SK-N-SH (cell line): Measurements from ENCODE around the gene MYO1E. TPM values are rescaled to one million over a fixed set of nuclear protein-coding genes. Genes with fewer than 3 reads are reported as not detected.

Experiments
- CTCF ChIA-PET: fragments of 300-600, 350-600 bp; formaldehyde crosslinking; extraction: SDS; loops from one replicate; lab custom pipeline; 2021; lab: Yijun Ruan, JAX
- POLR2A ChIA-PET: fragments of 350-600 bp; sonication (Branson Sonifier 250); formaldehyde crosslinking; extraction: SDS; loops from one replicate; lab custom pipeline; 2020; ENCODE audit warnings: antibody characterized with exemption, inconsistent platforms; lab: Yijun Ruan, JAX
- DNase-seq: peaks from one replicate; pipeline ENCODE4 v3.0.0; 2012
- H2AFZ ChIP-seq: fragments of 200-600 bp; sonication (generic); 2 replicates; pipeline ENCODE4 v1.8.1; 2016; ENCODE audit warnings: antibody characterized with exemption, mild to moderate bottlenecking, low read depth
- H3F3A ChIP-seq: fragments of 200-600 bp; sonication (generic); replicated peaks from 2 replicates; pipeline ENCODE3; 2016; ENCODE audit warnings: antibody characterized with exemption, mild to moderate bottlenecking; ENCODE audit not compliant: insufficient read depth
- H3K27ac ChIP-seq, 2 experiments: fragments of 200-500 bp in 1 of 2; fragments of 200-600 bp in 1 of 2; sonication (Bioruptor generic) in 1 of 2; sonication (generic), shearing (Covaris generic) in 1 of 2; 2 replicates each; pipeline versions ENCODE4 v1.5.1 to v1.6.1; 2014 to 2016; ENCODE audit warnings: low read depth in 2 of 2, inconsistent platforms in 1 of 2, low read length in 1 of 2, mild to moderate bottlenecking in 1 of 2, mixed read lengths in 1 of 2
- H3K27me3 ChIP-seq: fragments of 200-600 bp; sonication (generic), shearing (Covaris generic); 2 replicates; pipeline ENCODE4 v1.6.1; 2016; ENCODE audit warnings: mixed run types; ENCODE audit not compliant: insufficient read depth
- H3K36me3 ChIP-seq, 2 experiments: fragments of 200-500 bp in 1 of 2; fragments of 200-600 bp in 1 of 2; sonication (Bioruptor generic) in 1 of 2; sonication (generic) in 1 of 2; replicated peaks in 1 of 2; 2 replicates each; pipeline versions ENCODE3 to v1.5.1; 2014 to 2016; ENCODE audit warnings: low read length in 1 of 2, mild to moderate bottlenecking in 1 of 2; ENCODE audit not compliant: insufficient read depth in 2 of 2, control insufficient read depth in 1 of 2
- H3K4me1 ChIP-seq, 2 experiments: fragments of 200-500 bp in 1 of 2; fragments of 200-600 bp in 1 of 2; sonication (Bioruptor generic) in 1 of 2; sonication (generic), shearing (Covaris generic) in 1 of 2; 2 replicates each; pipeline versions ENCODE4 v1.5.1 to v1.6.1; 2014 to 2016; ENCODE audit warnings: low read depth in 1 of 2, low read length in 1 of 2, mixed run types in 1 of 2; ENCODE audit not compliant: insufficient read depth in 2 of 2, control insufficient read depth in 1 of 2
- H3K4me2 ChIP-seq: fragments of 200-600 bp; sonication (generic), shearing (Covaris generic); 2 replicates; pipeline ENCODE4 v1.6.1; 2017; ENCODE audit warnings: mixed run types
- H3K4me3 ChIP-seq, 2 experiments: fragments of 200-500 bp in 1 of 2; fragments of 200-600 bp in 1 of 2; sonication (Bioruptor generic) in 1 of 2; sonication (generic), shearing (Covaris generic) in 1 of 2; 2 replicates each; pipeline versions ENCODE4 v1.5.1 to v1.8.1; 2014 to 2016; ENCODE audit warnings: low read depth in 2 of 2, inconsistent platforms in 1 of 2, low read length in 1 of 2, mild to moderate bottlenecking in 1 of 2, mixed read lengths in 1 of 2, moderate library complexity in 1 of 2
- H3K79me2 ChIP-seq: fragments of 200-600 bp; sonication (generic); 2 replicates; pipeline ENCODE4 v1.8.1; 2017; ENCODE audit warnings: mild to moderate bottlenecking; ENCODE audit not compliant: insufficient read depth
- H3K9ac ChIP-seq: fragments of 200-600 bp; sonication (generic); 2 replicates; pipeline ENCODE4 v1.6.1; 2017; ENCODE audit warnings: mixed run types
- H3K9me2 ChIP-seq: fragments of 200-600 bp; sonication (generic); 2 replicates; pipeline ENCODE4 v1.6.1; 2017; ENCODE audit warnings: mixed run types
- H3K9me3 ChIP-seq: fragments of 200-600 bp; sonication (generic); 2 replicates; pipeline ENCODE4 v1.6.1; 2017; ENCODE audit warnings: mixed run types, mild to moderate bottlenecking, moderate library complexity
- H4K20me1 ChIP-seq: fragments of 200-600 bp; sonication (generic); 2 replicates; pipeline ENCODE4 v1.6.1; 2017; ENCODE audit warnings: mild to moderate bottlenecking, mixed run types; ENCODE audit not compliant: insufficient read depth
- CTCF ChIP-seq: fragments of 200-600 bp; sonication (generic); IDR thresholded peaks from 2 replicates; pipeline ENCODE4 v1.6.1; 2017; ENCODE audit warnings: antibody characterized with exemption, mild to moderate bottlenecking, moderate library complexity
- ELF1 ChIP-seq: IDR thresholded peaks from 2 replicates; pipeline ENCODE4 v1.4.0; 2012
- EP300 ChIP-seq, 2 experiments: IDR thresholded peaks; 2 replicates each; pipeline versions ENCODE4 v1.4.0 to v1.6.1; 2012; ENCODE audit warnings: borderline replicate concordance in 1 of 2, low read depth in 1 of 2, low read length in 1 of 2
- FOSL2 ChIP-seq: IDR thresholded peaks from 2 replicates; pipeline ENCODE4 v1.4.0; 2012; ENCODE audit warnings: low read depth, mild to moderate bottlenecking, moderate library complexity, borderline replicate concordance
- FOXJ3 ChIP-seq: sonication (generic); formaldehyde crosslinking; IDR thresholded peaks from 2 replicates; pipeline ENCODE4 v1.5.1; 2020; ENCODE audit warnings: mild to moderate bottlenecking, missing genetic modification reagents
- FOXM1 ChIP-seq: IDR thresholded peaks from 2 replicates; pipeline ENCODE4 v1.4.0; 2012; ENCODE audit warnings: low read depth, mild to moderate bottlenecking
- GABPA ChIP-seq: IDR thresholded peaks from 2 replicates; pipeline ENCODE4 v1.4.0; 2012; ENCODE audit warnings: low read depth, mild to moderate bottlenecking
- IRF3 ChIP-seq: fragments of 150-350 bp; IDR thresholded peaks from 2 replicates; pipeline ENCODE4 v1.6.1; 2016; ENCODE audit warnings: mild to moderate bottlenecking, low read depth, low read length
- MEF2A ChIP-seq: IDR thresholded peaks from 2 replicates; pipeline ENCODE4 v1.4.0; 2012; ENCODE audit warnings: low read depth, borderline replicate concordance
- PBX3 ChIP-seq: IDR thresholded peaks from 2 replicates; pipeline ENCODE4; 2012
- RCOR1 ChIP-seq: fragments of 150-350 bp; IDR thresholded peaks from 2 replicates; pipeline ENCODE4 v1.6.1; 2017; ENCODE audit warnings: antibody characterized with exemption, low read length
- REST ChIP-seq: IDR thresholded peaks from 2 replicates; pipeline ENCODE4 v1.6.1; 2012; ENCODE audit warnings: mild to moderate bottlenecking, low read depth, low read length, moderate library complexity
- RXRA ChIP-seq: IDR thresholded peaks from 2 replicates; pipeline ENCODE4 v1.4.0; 2012; ENCODE audit warnings: low read depth, mild to moderate bottlenecking, borderline replicate concordance
- SIN3A ChIP-seq: IDR thresholded peaks from 2 replicates; pipeline ENCODE4 v1.6.1; 2012; ENCODE audit warnings: low read depth, mild to moderate bottlenecking, low read length, moderate library complexity, borderline replicate concordance
- SMC3 ChIP-seq: IDR thresholded peaks from 2 replicates; pipeline ENCODE4 v1.6.1; 2012; ENCODE audit warnings: low read depth, low read length, improper control_type of control experiment
- TAF1 ChIP-seq: IDR thresholded peaks from 2 replicates; pipeline ENCODE4 v1.6.1; 2012; ENCODE audit warnings: low read depth, mild to moderate bottlenecking, low read length, moderate library complexity, borderline replicate concordance
- TCF12 ChIP-seq: IDR thresholded peaks from 2 replicates; pipeline ENCODE4 v1.4.0; 2012
- USF2 ChIP-seq: fragments of 150-350 bp; IDR thresholded peaks from 2 replicates; pipeline ENCODE4 v1.6.1; 2017; ENCODE audit warnings: antibody characterized with exemption, low read length, low read depth, borderline replicate concordance
- YY1 ChIP-seq: IDR thresholded peaks from 2 replicates; pipeline ENCODE4 v1.4.0; 2012; ENCODE audit warnings: low read depth, mild to moderate bottlenecking
- WGBS: methylation state at CpG from one replicate; pipeline ENCODE4 v1.1.6; 2017; ENCODE audit warnings: low lambda C conversion rate; 5-methylcytosine and 5-hydroxymethylcytosine counted together
- polyA plus RNA-seq, 3 experiments: library from polyadenylated mRNA; depleted of rRNA; stranded (reverse); fragments of >200 nt; gene quantifications; 2 replicates each; pipeline ENCODE4 v1.2.3, GENCODE V29; 2012

MYO1E gene
- polyA plus RNA-seq, 1 of the 3 experiments (the other 2 are of a cell fraction): 9.7 TPM

- peaks cover 6% of the 10 kb centered on the region for H3F3A ChIP-seq
- no peaks in the 10 kb centered on the region for H3K27me3 ChIP-seq
- WGBS: 95% methylated on average over 9 of the region's 9 CpGs
- no peak for TF ChIP-seq RCOR1
- no peak for TF ChIP-seq TAF1
- no peak for TF ChIP-seq REST
- no peak for TF ChIP-seq USF2
- no peak for TF ChIP-seq MEF2A
- TF ChIP-seq PBX3: no peak
- no peak for TF ChIP-seq EP300 (IDR thresholded peaks at IDR 0.05; ENCODE audit: borderline replicate concordance in 1 of 2, low read depth in 1 of 2, low read length in 1 of 2)
- no peak for TF ChIP-seq TCF12
- no peak for TF ChIP-seq GABPA
- TF ChIP-seq, all 33 proteins: peak for 0
- Histone ChIP-seq H3K4me1 (no peaks in the 10 kb centered on the region), H3K9me2 (no peaks in the 10 kb centered on the region), H3K9me3 (no peaks in the 10 kb centered on the region), H3K4me2 (no peak overlapping the region), H3K4me3 (no peak overlapping the region), H4K20me1 (no peaks in the 10 kb centered on the region; the same call in 1 of the 2 replicates), H3K27ac (no peak overlapping the region), H3K79me2 (no peaks in the 10 kb centered on the region), H3K9ac (no peak overlapping the region), H3K36me3 (peaks cover 16 to 36% of the 10 kb centered on the region in 2 experiments), H2AFZ (no peak overlapping the region)
- CTCF ChIA-PET: interaction anchor here (0.9 kb wide), 1 partner anchor 353 kb away, joined by 3 read pairs; no protein-coding TSS in a partner anchor
- DNase-seq: no peak
- POLR2A ChIA-PET: no interaction called here
Measured at GRCh38 chr15:59140422-59141226, 232.0 kb downstream of the MYO1E start.

- no peaks in the 10 kb centered on the region; the same call in 1 of the 2 replicates for H4K20me1 ChIP-seq
- no peaks in the 10 kb centered on the region for H3K27me3 ChIP-seq
- peaks cover 30 to 56% of the 10 kb centered on the region in 2 experiments for H3K36me3 ChIP-seq
- no peaks in the 10 kb centered on the region for H3K9me3 ChIP-seq
- H3K4me3 ChIP-seq: no peak overlapping the region
- H3K4me1 ChIP-seq: no peaks in the 10 kb centered on the region
- no peak overlapping the region for H2AFZ ChIP-seq
- H3K79me2 ChIP-seq: no peaks in the 10 kb centered on the region
- no peaks in the 10 kb centered on the region for H3K9me2 ChIP-seq
- ChIA-PET CTCF (interaction anchor here (0.7 to 1.8 kb wide), 9 partner anchors 10 to 393 kb away, joined by 3 to 9 read pairs (median 5); no protein-coding TSS in a partner anchor), POLR2A (no interaction called here)
- H3K4me2 ChIP-seq: no peak overlapping the region
- 74% methylated on average over 7 of the region's 7 CpGs for WGBS
- no peak overlapping the region for H3K9ac ChIP-seq
- peak; percentile 72 for DNase-seq
- H3K27ac ChIP-seq: no peak overlapping the region
- H3F3A ChIP-seq: peaks cover 6% of the 10 kb centered on the region
- no peak for TF ChIP-seq FOSL2
- TF ChIP-seq RXRA: no peak
- TF ChIP-seq YY1: peak; percentile 35; the same call in 1 of the 2 replicates
- peak; percentile 69 for TF ChIP-seq CTCF
- peak; percentile 56 for TF ChIP-seq SMC3
- TF ChIP-seq SIN3A: no peak
- TF ChIP-seq IRF3: no peak
- no peak for TF ChIP-seq FOXM1
- no peak for TF ChIP-seq ELF1
- no peak for TF ChIP-seq FOXJ3 (CRISPR knock-in tag)
Measured at GRCh38 chr15:59138243-59138642, 234.4 kb downstream of the MYO1E start.
